RWPE2 (cell line): Measurements from ENCODE around the gene ZNFX1.
"Not testable (repeated sequence)": the region's sequence is repeated elsewhere in the genome, so short reads cannot be mapped to it uniquely, and the experiment has no call there.

Experiments used
- ATAC-seq: fragments of 200-7000 bp; cut with Tn5 transposase; 3 replicates; pipeline ENCODE4 v1.9.1; 2021; ENCODE audit warnings: low read depth
- DNase-seq: peaks from one replicate; pipeline ENCODE4 v3.0.0-alpha.2; 2020; ENCODE audit warnings: low spot score
- H3K27ac ChIP-seq: fragments of 450-650 bp; 2 replicates; pipeline ENCODE4 v1.5.1; 2017; ENCODE audit warnings: mild to moderate bottlenecking; ENCODE audit not compliant: poor library complexity, severe bottlenecking
- H3K27me3 ChIP-seq: fragments of 250-450 bp; sonication (Bioruptor Pico); 2 replicates; pipeline ENCODE4 v1.5.1; 2021; ENCODE audit warnings: mild to moderate bottlenecking, moderate library complexity; ENCODE audit not compliant: insufficient read depth, poor library complexity, severe bottlenecking
- H3K36me3 ChIP-seq: fragments of 250-450 bp; sonication (Bioruptor Pico); 2 replicates; pipeline ENCODE4 v1.5.1; 2020; ENCODE audit warnings: low read depth, mild to moderate bottlenecking, moderate library complexity
- H3K4me1 ChIP-seq: fragments of 250-450 bp; sonication (Bioruptor Pico); 2 replicates; pipeline ENCODE4 v1.5.1; 2021; ENCODE audit warnings: mild to moderate bottlenecking, moderate library complexity; ENCODE audit not compliant: insufficient read depth, poor library complexity, severe bottlenecking
- H3K4me3 ChIP-seq: fragments of 250-450 bp; sonication (Bioruptor Pico); 2 replicates; pipeline ENCODE4 v1.5.1; 2021; ENCODE audit warnings: mild to moderate bottlenecking, moderate library complexity; ENCODE audit not compliant: severe bottlenecking
- H3K9me3 ChIP-seq: fragments of 250-450 bp; sonication (Bioruptor Pico); 2 replicates; pipeline ENCODE4 v1.5.1; 2021; ENCODE audit warnings: mild to moderate bottlenecking, moderate library complexity; ENCODE audit not compliant: severe bottlenecking
- TF ChIP-seq, protein P1 (sequence below): fragments of 450-650 bp; IDR thresholded peaks from one replicate; pipeline ENCODE4 v1.5.1; 2017; ENCODE audit warnings: mild to moderate bottlenecking, moderate library complexity; ENCODE audit not compliant: poor library complexity, severe bottlenecking

The ZNFX1 gene

GRCh38 chr20:49303065-49303552, 25.3 kb upstream of the ZNFX1 start:
- no peaks in the 10 kb centered on the region for H3K4me1 ChIP-seq

DNA sequence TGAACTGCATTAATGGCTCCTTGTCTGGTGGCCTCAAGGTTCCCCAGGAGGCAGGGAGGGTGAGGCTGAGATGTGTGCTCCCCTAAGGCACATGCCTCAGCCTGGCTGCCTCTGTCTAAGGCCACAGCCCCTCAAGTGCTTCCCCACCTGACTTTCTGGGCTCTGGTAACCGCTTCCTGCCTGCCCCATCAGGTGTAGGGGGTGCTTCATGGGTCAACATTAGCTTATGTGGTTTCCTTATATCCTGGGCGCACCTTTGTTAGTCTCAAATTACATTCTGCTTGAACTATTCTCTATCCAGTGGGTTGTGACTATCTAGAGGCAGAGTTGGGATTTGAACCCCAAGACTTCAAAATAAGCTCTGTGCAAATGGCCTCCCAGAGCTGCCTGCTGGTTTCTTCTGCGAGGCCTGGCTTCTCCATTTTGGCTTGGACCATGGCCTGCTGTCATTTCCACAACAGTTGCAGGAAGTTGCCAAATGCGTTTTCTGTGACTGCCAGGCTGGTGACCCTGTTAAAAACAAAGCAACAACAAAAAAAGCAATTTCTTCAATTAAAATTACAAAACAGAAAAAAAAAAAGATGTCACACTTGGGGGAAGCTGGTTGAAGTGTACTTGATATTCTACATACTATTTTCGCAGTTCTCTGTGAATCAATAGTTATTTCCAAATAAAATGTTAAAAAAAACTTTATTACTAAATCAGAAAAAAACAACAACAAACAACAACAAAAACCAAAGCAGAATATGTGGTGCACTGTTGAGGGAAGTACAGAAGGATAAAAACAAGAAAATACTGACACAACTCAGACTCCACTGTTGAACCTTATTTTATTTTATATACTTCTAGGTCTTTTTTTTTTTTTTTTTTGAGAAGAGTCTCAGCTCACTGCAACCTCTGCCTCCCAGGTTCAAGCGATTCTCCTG, 20.0 kb upstream of the ZNFX1 start:
- no peaks in the 10 kb centered on the region for H3K27me3 ChIP-seq
- ATAC-seq = peak; percentile 24; the same call in 2 of the 3 replicates
- no peaks in the 10 kb centered on the region for H3K9me3 ChIP-seq
- DNase-seq = no peak
- H3K4me1 ChIP-seq = no peaks in the 10 kb centered on the region
- no peak overlapping the region for H3K27ac ChIP-seq
- H3K4me3 ChIP-seq = no peak overlapping the region
- TF ChIP-seq, protein P1, sequence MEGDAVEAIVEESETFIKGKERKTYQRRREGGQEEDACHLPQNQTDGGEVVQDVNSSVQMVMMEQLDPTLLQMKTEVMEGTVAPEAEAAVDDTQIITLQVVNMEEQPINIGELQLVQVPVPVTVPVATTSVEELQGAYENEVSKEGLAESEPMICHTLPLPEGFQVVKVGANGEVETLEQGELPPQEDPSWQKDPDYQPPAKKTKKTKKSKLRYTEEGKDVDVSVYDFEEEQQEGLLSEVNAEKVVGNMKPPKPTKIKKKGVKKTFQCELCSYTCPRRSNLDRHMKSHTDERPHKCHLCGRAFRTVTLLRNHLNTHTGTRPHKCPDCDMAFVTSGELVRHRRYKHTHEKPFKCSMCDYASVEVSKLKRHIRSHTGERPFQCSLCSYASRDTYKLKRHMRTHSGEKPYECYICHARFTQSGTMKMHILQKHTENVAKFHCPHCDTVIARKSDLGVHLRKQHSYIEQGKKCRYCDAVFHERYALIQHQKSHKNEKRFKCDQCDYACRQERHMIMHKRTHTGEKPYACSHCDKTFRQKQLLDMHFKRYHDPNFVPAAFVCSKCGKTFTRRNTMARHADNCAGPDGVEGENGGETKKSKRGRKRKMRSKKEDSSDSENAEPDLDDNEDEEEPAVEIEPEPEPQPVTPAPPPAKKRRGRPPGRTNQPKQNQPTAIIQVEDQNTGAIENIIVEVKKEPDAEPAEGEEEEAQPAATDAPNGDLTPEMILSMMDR = no peak
- no peaks in the 10 kb centered on the region; the same call in 1 of the 2 replicates for H3K36me3 ChIP-seq

More at GRCh38 chr20:49303065-49303552, 25.3 kb upstream of the ZNFX1 start:
- ATAC-seq = no peak
- Histone ChIP-seq H3K27ac (no peak overlapping the region), H3K4me3 (no peak overlapping the region), H3K27me3 (no peaks in the 10 kb centered on the region), H3K36me3 (no peaks in the 10 kb centered on the region), H3K9me3 (no peaks in the 10 kb centered on the region)
- TF ChIP-seq, protein P1 = no peak
- no peak for DNase-seq

- H3K27me3 ChIP-seq, H3K4me1 ChIP-seq, H3K9me3 ChIP-seq, H3K27ac ChIP-seq, DNase-seq, ATAC-seq, H3K4me3 ChIP-seq: not testable (repeated sequence)
- H3K36me3 ChIP-seq = peaks cover 28% of the 10 kb centered on the region
These were observed 16.3 kb upstream of the ZNFX1 start for GRCh38 chr20:49294002-49294654.

DNA sequence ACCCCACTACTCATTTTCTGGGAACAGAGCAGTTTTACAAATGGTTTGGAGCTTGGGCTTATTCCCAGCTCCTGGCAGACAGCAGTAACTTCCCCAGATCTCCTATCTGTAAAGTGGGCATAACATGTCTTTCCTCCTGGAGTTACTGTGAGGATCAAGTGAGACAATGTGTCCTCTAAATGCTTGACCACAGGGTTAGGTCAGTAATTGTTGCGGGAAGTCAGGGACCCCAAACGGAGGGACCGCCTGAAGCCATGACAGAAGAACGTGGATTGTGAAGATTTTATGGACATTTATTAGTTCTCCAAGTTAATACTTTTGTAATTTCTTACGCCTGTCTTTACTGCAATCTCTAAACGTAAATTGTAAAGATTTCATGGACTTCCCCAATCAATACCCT, 15.3 kb upstream of the ZNFX1 start:
- no peaks in the 10 kb centered on the region for H3K27me3 ChIP-seq

DNA sequence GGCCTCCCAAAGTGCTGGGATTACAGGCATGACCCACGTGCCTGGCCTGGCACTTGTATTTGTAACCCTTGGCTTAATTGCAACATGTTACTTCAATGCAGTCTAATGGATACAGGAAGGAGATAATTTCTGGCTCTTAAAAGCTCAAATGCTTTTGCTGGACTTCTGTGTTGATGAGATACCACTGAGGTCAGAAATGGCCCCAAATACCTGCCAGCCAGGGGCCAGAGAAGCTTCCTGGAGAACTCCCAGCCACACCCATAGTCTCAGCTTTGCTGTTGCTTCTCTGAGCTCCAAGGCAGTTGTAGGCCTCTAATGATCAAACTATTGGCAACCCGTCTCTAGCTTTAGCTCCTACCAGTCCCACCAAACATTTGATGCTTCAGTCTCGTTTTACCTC, 14.2 kb upstream of the ZNFX1 start:
- DNase-seq (no peak), ATAC-seq (no peak)
- no peaks in the 10 kb centered on the region for H3K27me3 ChIP-seq
- no peak overlapping the region for H3K27ac ChIP-seq
- H3K4me3 ChIP-seq = no peak overlapping the region
- peaks cover 49% of the 10 kb centered on the region for H3K36me3 ChIP-seq
- peaks cover 23% of the 10 kb centered on the region for H3K4me1 ChIP-seq
- H3K9me3 ChIP-seq = peaks cover 1% of the 10 kb centered on the region
- TF ChIP-seq, protein P1 = no peak

More for the DNA sequence above, 15.3 kb upstream of the ZNFX1 start:
- Histone ChIP-seq H3K36me3 (peaks cover 38% of the 10 kb centered on the region), H3K27ac (no peak overlapping the region), H3K9me3 (no peaks in the 10 kb centered on the region), H3K4me1 (peaks cover 13% of the 10 kb centered on the region), H3K4me3 (no peak overlapping the region)
- DNase-seq (no peak), ATAC-seq (no peak)
- TF ChIP-seq, protein P1 = no peak
